Cerebellar nuclear complex (tissue), 1 donor: Measurements from ENCODE around the gene FETUB.
"Not testable (repeated sequence)": the region's sequence is repeated elsewhere in the genome, so short reads cannot be mapped to it uniquely, and the experiment has no call there.

Experiments
- DNase-seq, 2 experiments: peaks; one replicate each; lab custom pipeline; 2025; lab: John Stamatoyannopoulos, UW

The FETUB gene

GRCh38 chr3:186613637-186614265 lies 26.4 kb upstream of the FETUB start:
- no peak for DNase-seq

GRCh38 chr3:186614266-186614596 lies 26.0 kb upstream of the FETUB start:
- DNase-seq: no peak

- DNase-seq: peak in 1 of 2 experiments; percentile 50
These were observed 25.4 kb upstream of the FETUB start for GRCh38 chr3:186614597-186615483.

GRCh38 chr3:186616299-186616617 lies 23.9 kb upstream of the FETUB start:
- DNase-seq: no peak

- no peak for DNase-seq
These were observed 22.9 kb upstream of the FETUB start for GRCh38 chr3:186617036-186617946.

- no peak for DNase-seq
These were observed 21.8 kb upstream of the FETUB start for GRCh38 chr3:186618318-186618938.

- DNase-seq: no peak
These were observed 20.4 kb upstream of the FETUB start for GRCh38 chr3:186619787-186620212.

GRCh38 chr3:186620213-186621092 lies 19.7 kb upstream of the FETUB start:
- no peak for DNase-seq

- no peak for DNase-seq
These were observed 18.1 kb upstream of the FETUB start for GRCh38 chr3:186621894-186622650.

- DNase-seq: no peak
These were observed 17.4 kb upstream of the FETUB start for GRCh38 chr3:186622651-186623310.

GRCh38 chr3:186624598-186624997 lies 15.6 kb upstream of the FETUB start:
- DNase-seq: no peak

GRCh38 chr3:186625600-186626042 lies 14.6 kb upstream of the FETUB start:
- DNase-seq: no peak

- DNase-seq: no peak
These were observed 13.8 kb upstream of the FETUB start for GRCh38 chr3:186626254-186626847.

GRCh38 chr3:186627852-186628414 lies 12.3 kb upstream of the FETUB start:
- no peak for DNase-seq

GRCh38 chr3:186628756-186629155 lies 11.4 kb upstream of the FETUB start:
- DNase-seq: no peak

- no peak for DNase-seq
These were observed 9.1 kb upstream of the FETUB start for GRCh38 chr3:186630950-186631641.

- no peak for DNase-seq
These were observed 6.7 kb upstream of the FETUB start for GRCh38 chr3:186633481-186633880.

GRCh38 chr3:186634207-186634606 lies 6.0 kb upstream of the FETUB start:
- not testable (repeated sequence) for DNase-seq
